ENCODE results near the gene PTPRN2.

- no peak for TF ChIP-seq POLR2A (IDR thresholded peaks at IDR 0.05; ENCODE audit: low read depth, low read length)
- no peak for TF ChIP-seq EZH2 (IDR thresholded peaks at IDR 0.05; ENCODE audit: borderline replicate concordance, low read depth, low read length, severe bottlenecking)
These were observed 55.5 kb downstream of the PTPRN2 start for GRCh38 chr7:158532093-158532627.

All from endothelial cell of umbilical vein (primary cell).